Thyroid gland (tissue), 4 donors: ENCODE data around the gene SEL1L.

Experiments used
- CTCF ChIP-seq, 6 experiments: fragments of 200-600 bp in 3 of 6; fragments of 450-650 bp in 3 of 6; sonication (generic) in 3 of 6; IDR thresholded peaks; one replicate each; pipeline ENCODE4 v1.5.1; 2016 to 2019; ENCODE audit warnings: antibody characterized with exemption in 6 of 6, mild to moderate bottlenecking in 2 of 6, inconsistent platforms in 1 of 6, moderate library complexity in 1 of 6
- POLR2A ChIP-seq, 2 donors: fragments of 450-650 bp; IDR thresholded peaks; one replicate each; pipeline ENCODE4 v1.6.1; 2017; ENCODE audit warnings: antibody characterized with exemption in 2 of 2, mild to moderate bottlenecking in 2 of 2, moderate library complexity in 1 of 2

GRCh38 chr14:81519200-81520011 lies 14.2 kb downstream of the SEL1L start:
- TF ChIP-seq CTCF (IDR thresholded peaks at IDR 0.05) = no peak
- no peak for TF ChIP-seq POLR2A (IDR thresholded peaks at IDR 0.05)
